K562 (cell line): Measurements from ENCODE around the gene ENG. TPM values are rescaled to one million over a fixed set of nuclear protein-coding genes. Genes with fewer than 3 reads are reported as not detected.

Experiments used
- CBX5 ChIP-seq: IDR thresholded peaks from 2 replicates; pipeline ENCODE4 v1.6.1; 2014; ENCODE audit warnings: low read depth, borderline replicate concordance
- CTCF ChIP-seq, 3 experiments: IDR thresholded peaks in 2 of 3; conservative IDR thresholded peaks in 1 of 3; 2 replicates each; pipeline ENCODE4 v1.5.1; 2011 to 2012; ENCODE audit warnings: low read length in 3 of 3, mild to moderate bottlenecking in 3 of 3, control low read depth in 2 of 3, improper control_type of control experiment in 1 of 3, inconsistent platforms in 1 of 3, low read depth in 1 of 3, mixed read lengths in 1 of 3, moderate library complexity in 1 of 3; ENCODE audit not compliant: insufficient read depth in 2 of 3
- FOXP4 ChIP-seq: sonication (generic); formaldehyde crosslinking; IDR thresholded peaks from 2 replicates; pipeline ENCODE4 v1.8.0; 2022; ENCODE audit warnings: mild to moderate bottlenecking, missing genetic modification reagents, borderline replicate concordance
- JUNB ChIP-seq: fragments of 450-650 bp; formaldehyde crosslinking; conservative IDR thresholded peaks from 2 replicates; pipeline ENCODE4 v1.4.0; 2020; ENCODE audit warnings: mild to moderate bottlenecking
- MAFF ChIP-seq: IDR thresholded peaks from 2 replicates; pipeline ENCODE4 v1.6.1; 2012; ENCODE audit warnings: low read length, improper control_type of control experiment
- POLR3G ChIP-seq: IDR thresholded peaks from 2 replicates; pipeline ENCODE4 v1.6.1; 2011; ENCODE audit not compliant: insufficient read length, insufficient replicate concordance; ENCODE audit errors: extremely low read depth
- PURB ChIP-seq: sonication (generic); formaldehyde crosslinking; IDR thresholded peaks from 2 replicates; pipeline ENCODE4 v1.9.0; 2021; ENCODE audit warnings: low read depth, mild to moderate bottlenecking, missing genetic modification reagents
- SMAD2 ChIP-seq: fragments of 150-350 bp; IDR thresholded peaks from 2 replicates; pipeline ENCODE4 v1.6.1; 2014; ENCODE audit warnings: low read depth, mild to moderate bottlenecking, low read length
- TCF7L2 ChIP-seq: fragments of 150-350 bp; IDR thresholded peaks from 2 replicates; pipeline ENCODE4 v1.6.1; 2016; ENCODE audit warnings: low read depth, mild to moderate bottlenecking, low read length, moderate library complexity
- TSHZ1 ChIP-seq: fragments of 250-450 bp; sonication (Bioruptor Pico); IDR thresholded peaks from 2 replicates; pipeline ENCODE4 v1.4.0; 2020; ENCODE audit warnings: mild to moderate bottlenecking, moderate library complexity
- ZBTB11 ChIP-seq, 3 experiments: fragments of 200-800 bp in 1 of 3; fragments of 250-450 bp in 1 of 3; fragments of 450-650 bp in 1 of 3; sonication (Bioruptor Pico) in 1 of 3; sonication (Bioruptor generic) in 1 of 3; formaldehyde crosslinking in 1 of 3; IDR thresholded peaks; 2 replicates each; pipeline versions ENCODE4 v1.6.1 to v1.8.0; 2016 to 2022; ENCODE audit warnings: mild to moderate bottlenecking in 2 of 3, missing genetic modification characterization in 2 of 3, missing compliant biosample characterization in 1 of 3, moderate library complexity in 1 of 3
- ZNF140 ChIP-seq: fragments of 250-450 bp; sonication (Bioruptor Pico); IDR thresholded peaks from 2 replicates; pipeline ENCODE4 v1.8.0; 2021; ENCODE audit warnings: moderate library complexity, mild to moderate bottlenecking, inconsistent platforms
- ZNF395 ChIP-seq: fragments of 200-800 bp; sonication (Bioruptor generic); IDR thresholded peaks from 2 replicates; pipeline ENCODE4 v1.6.1; 2017; ENCODE audit warnings: missing genetic modification characterization, missing compliant biosample characterization
- ZNF79 ChIP-seq: fragments of 250-450 bp; sonication (Bioruptor Pico); IDR thresholded peaks from 2 replicates; pipeline ENCODE4 v1.4.0; 2020; ENCODE audit warnings: low read depth, mild to moderate bottlenecking, moderate library complexity
- polyA plus RNA-seq, 8 experiments: library from polyadenylated mRNA; depleted of rRNA in 4 of 8; stranded (reverse) in 5 of 8; unstranded in 3 of 8; fragments of >200 nt; fragmentation: Nextera tagmentation in 2 of 8; fragmentation: Illumina TruSeq in 1 of 8; extraction: Ambion mirVana in 2 of 8; extraction: Trizol in 1 of 8; gene quantifications; 2 replicates each; pipeline versions ENCODE4 v1.2.1 to v1.2.3, GENCODE V29; 2011 to 2014; ENCODE audit warnings: inconsistent platforms in 1 of 8, missing spikeins in 1 of 8
- total RNA-seq, 7 experiments: library from RNA; depleted of rRNA in 6 of 7; stranded (reverse); fragments of >200 nt in 6 of 7; fragmentation: Illumina TruSeq in 2 of 7; extraction: Trizol in 2 of 7; gene quantifications; 2 replicates each; pipeline versions ENCODE4 v1.2.1 to v1.2.3, GENCODE V29; 2011 to 2021; ENCODE audit warnings: low replicate concordance in 1 of 7

Gene ENG
- total and polyA plus RNA-seq, 9 of the 15 experiments (the other 6 are each of a cell fraction or from before 2014, with no cell fraction given), result 0.04 to 0.40 (median 0.14) TPM; not detected in 1

- TF ChIP-seq ZBTB11 (CRISPR knock-in tag; IDR thresholded peaks at IDR 0.05) (no peak), ZNF140 (CRISPR knock-in tag) (no peak), SMAD2 (no peak), TCF7L2 (no peak), PURB (CRISPR knock-in tag) (no peak), FOXP4 (CRISPR knock-in tag) (no peak), CBX5 (no peak), JUNB (CRISPR knock-in tag) (no peak), TSHZ1 (CRISPR knock-in tag) (no peak), ZNF79 (CRISPR knock-in tag) (no peak), ZNF395 (no peak), POLR3G (no peak), CTCF (IDR thresholded peaks at IDR 0.05 in 2 of 3, conservative IDR thresholded peaks at IDR 0.05 in 1 of 3; ENCODE audit: insufficient read depth in 2 of 3, low read depth in 1 of 3, low read length in 3 of 3) (no peak; a peak in 1 of 6 replicates), MAFF (no peak)
These were observed 83.4 kb downstream of the ENG start (continued) for GRCh38 chr9:127770905-127771569.
